AG09319 (cell line): ENCODE data around the gene ATP13A3.

ENCODE experiments used
- DNase-seq: peaks from one replicate; pipeline ENCODE4 v3.0.0-alpha.2; 2010; ENCODE audit warnings: low read depth; ENCODE audit errors: extremely low read depth
- CTCF ChIP-seq: IDR thresholded peaks from 2 replicates; pipeline ENCODE4 v1.5.1; 2011; ENCODE audit warnings: low read depth, mild to moderate bottlenecking, inconsistent platforms, low read length, moderate library complexity

Gene ATP13A3

GRCh38 chr3:194439881-194440550, 46.8 kb downstream of the ATP13A3 start:
- no peak for DNase-seq
- no peak for TF ChIP-seq CTCF

- no peak for TF ChIP-seq CTCF
- no peak for DNase-seq
These were observed 52.3 kb downstream of the ATP13A3 start for GRCh38 chr3:194434503-194434902.

- no peak for TF ChIP-seq CTCF
- DNase-seq, result no peak
These were observed 55.2 kb downstream of the ATP13A3 start for GRCh38 chr3:194431554-194431953.

- no peak for TF ChIP-seq CTCF
- no peak for DNase-seq
These were observed 61.4 kb downstream of the ATP13A3 start for GRCh38 chr3:194425399-194425798.

DNA sequence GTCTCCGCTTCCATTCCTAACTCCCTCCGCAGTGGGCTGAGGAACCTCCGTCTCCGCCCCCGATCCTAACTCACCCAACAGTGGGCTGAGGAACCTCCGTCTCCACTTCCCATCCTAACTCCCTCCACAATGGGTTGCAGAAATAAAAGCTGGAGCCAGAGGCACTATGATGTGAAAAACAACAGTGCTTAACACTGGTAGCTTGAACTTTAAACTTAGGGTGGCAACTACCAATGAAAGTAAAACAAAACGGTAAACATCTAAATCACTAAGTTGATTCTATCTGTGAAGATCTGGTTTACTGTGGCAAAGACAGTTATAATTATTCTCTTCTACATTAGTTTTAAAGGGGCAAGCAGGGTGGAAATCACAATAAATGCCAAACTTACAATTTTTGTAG, 61.8 kb downstream of the ATP13A3 start:
- TF ChIP-seq CTCF, result no peak
- no peak for DNase-seq

GRCh38 chr3:194424373-194424772, 62.4 kb downstream of the ATP13A3 start:
- no peak for DNase-seq
- TF ChIP-seq CTCF, result no peak

DNA sequence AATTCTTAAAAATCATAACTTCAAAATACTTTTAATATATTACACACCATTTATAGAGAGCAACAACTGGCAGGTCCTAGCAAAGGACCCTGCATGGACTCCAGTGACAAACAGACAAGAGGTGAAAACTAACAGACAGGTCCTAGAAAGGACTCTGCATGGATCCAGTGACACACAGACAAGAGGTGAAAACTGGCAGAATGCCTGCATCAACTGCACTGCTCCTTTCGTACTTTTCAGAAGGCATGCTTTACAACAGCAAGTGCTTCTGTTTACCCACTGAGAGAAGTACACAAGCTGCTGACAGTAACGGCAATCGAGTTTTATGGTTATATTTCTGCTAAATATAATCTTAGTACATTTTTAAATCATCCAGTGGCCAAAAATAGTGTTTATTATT, 63.5 kb downstream of the ATP13A3 start:
- DNase-seq, result no peak
- TF ChIP-seq CTCF, result no peak
